Measurements from ENCODE around the gene KIAA1549. TPM values are rescaled to one million over a fixed set of nuclear protein-coding genes. Genes with fewer than 3 reads are reported as not detected.

KIAA1549 gene
- total RNA-seq, 1 experiment from 2014 or later = 14.1 TPM

DNA sequence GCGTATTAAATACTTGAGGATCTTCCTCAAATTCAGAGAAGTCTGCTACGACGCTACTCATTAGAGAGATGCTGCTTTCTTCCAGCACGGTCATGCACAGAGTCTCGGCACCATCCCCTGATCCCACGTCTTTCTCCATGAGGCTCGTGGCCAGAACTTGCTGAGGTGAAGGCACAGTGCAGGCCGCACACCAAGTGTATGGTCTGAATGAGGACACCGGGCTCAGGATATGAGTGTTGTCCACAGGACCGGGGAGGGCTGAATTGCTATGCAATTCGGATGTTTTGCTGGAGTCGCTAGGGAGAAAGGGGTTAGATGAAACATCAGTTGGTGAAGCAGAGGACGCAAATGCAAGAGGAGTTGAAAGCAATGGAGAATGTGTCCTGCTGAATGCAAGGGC lies 63.0 kb downstream of the KIAA1549 start:
- Histone ChIP-seq H3K36me3 (ENCODE audit: control insufficient read depth, insufficient read depth, low read length) (no peaks in the 10 kb centered on the region), H3K27me3 (ENCODE audit: control insufficient read depth, insufficient read depth, low read length) (no peaks in the 10 kb centered on the region), H3K4me1 (ENCODE audit: control insufficient read depth, insufficient read depth, low read length) (peaks cover 4% of the 10 kb centered on the region), H3K4me3 (ENCODE audit: low read depth in 2 of 2, low read length in 2 of 2) (no peak overlapping the region), H3K9me3 (ENCODE audit: control insufficient read depth, insufficient read depth, low read depth, low read length) (no peaks in the 10 kb centered on the region), H3K27ac (ENCODE audit: low read length) (no peak overlapping the region)
- no peak for DNase-seq (ENCODE audit: low read depth, low spot score)
- ATAC-seq = no peak
- BruUV-seq (replicated peaks) = no TSS peak
- in situ Hi-C loops (cut with HindIII; ENCODE audit: low pct_unique_long_range_greater_than_20kb, low sequenced_read_pairs) (no loop called here), intact Hi-C loops (cut with micrococcal nuclease; ENCODE audit: unreplicated experiment) (no loop called here)
- no peak for TF ChIP-seq POLR2AphosphoS5 (IDR thresholded peaks at IDR 0.05; ENCODE audit: low read depth, low read length)
- TF ChIP-seq TCF7L2 (IDR thresholded peaks at IDR 0.05; ENCODE audit: low read depth, low read length) = no peak
- no peak for TF ChIP-seq SIN3A (IDR thresholded peaks at IDR 0.05; ENCODE audit: borderline replicate concordance, insufficient read depth, low read depth, low read length)
- TF ChIP-seq, protein P1, sequence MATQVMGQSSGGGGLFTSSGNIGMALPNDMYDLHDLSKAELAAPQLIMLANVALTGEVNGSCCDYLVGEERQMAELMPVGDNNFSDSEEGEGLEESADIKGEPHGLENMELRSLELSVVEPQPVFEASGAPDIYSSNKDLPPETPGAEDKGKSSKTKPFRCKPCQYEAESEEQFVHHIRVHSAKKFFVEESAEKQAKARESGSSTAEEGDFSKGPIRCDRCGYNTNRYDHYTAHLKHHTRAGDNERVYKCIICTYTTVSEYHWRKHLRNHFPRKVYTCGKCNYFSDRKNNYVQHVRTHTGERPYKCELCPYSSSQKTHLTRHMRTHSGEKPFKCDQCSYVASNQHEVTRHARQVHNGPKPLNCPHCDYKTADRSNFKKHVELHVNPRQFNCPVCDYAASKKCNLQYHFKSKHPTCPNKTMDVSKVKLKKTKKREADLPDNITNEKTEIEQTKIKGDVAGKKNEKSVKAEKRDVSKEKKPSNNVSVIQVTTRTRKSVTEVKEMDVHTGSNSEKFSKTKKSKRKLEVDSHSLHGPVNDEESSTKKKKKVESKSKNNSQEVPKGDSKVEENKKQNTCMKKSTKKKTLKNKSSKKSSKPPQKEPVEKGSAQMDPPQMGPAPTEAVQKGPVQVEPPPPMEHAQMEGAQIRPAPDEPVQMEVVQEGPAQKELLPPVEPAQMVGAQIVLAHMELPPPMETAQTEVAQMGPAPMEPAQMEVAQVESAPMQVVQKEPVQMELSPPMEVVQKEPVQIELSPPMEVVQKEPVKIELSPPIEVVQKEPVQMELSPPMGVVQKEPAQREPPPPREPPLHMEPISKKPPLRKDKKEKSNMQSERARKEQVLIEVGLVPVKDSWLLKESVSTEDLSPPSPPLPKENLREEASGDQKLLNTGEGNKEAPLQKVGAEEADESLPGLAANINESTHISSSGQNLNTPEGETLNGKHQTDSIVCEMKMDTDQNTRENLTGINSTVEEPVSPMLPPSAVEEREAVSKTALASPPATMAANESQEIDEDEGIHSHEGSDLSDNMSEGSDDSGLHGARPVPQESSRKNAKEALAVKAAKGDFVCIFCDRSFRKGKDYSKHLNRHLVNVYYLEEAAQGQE (IDR thresholded peaks at IDR 0.05; ENCODE audit: insufficient read depth in 1 of 2, low read depth in 2 of 2, low read length in 1 of 2) = no peak
- TF ChIP-seq, protein P2, sequence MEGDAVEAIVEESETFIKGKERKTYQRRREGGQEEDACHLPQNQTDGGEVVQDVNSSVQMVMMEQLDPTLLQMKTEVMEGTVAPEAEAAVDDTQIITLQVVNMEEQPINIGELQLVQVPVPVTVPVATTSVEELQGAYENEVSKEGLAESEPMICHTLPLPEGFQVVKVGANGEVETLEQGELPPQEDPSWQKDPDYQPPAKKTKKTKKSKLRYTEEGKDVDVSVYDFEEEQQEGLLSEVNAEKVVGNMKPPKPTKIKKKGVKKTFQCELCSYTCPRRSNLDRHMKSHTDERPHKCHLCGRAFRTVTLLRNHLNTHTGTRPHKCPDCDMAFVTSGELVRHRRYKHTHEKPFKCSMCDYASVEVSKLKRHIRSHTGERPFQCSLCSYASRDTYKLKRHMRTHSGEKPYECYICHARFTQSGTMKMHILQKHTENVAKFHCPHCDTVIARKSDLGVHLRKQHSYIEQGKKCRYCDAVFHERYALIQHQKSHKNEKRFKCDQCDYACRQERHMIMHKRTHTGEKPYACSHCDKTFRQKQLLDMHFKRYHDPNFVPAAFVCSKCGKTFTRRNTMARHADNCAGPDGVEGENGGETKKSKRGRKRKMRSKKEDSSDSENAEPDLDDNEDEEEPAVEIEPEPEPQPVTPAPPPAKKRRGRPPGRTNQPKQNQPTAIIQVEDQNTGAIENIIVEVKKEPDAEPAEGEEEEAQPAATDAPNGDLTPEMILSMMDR (IDR thresholded peaks at IDR 0.05) = no peak
- CTCF ChIA-PET = no interaction called here
- POLR2A ChIA-PET = no interaction called here

DNA sequence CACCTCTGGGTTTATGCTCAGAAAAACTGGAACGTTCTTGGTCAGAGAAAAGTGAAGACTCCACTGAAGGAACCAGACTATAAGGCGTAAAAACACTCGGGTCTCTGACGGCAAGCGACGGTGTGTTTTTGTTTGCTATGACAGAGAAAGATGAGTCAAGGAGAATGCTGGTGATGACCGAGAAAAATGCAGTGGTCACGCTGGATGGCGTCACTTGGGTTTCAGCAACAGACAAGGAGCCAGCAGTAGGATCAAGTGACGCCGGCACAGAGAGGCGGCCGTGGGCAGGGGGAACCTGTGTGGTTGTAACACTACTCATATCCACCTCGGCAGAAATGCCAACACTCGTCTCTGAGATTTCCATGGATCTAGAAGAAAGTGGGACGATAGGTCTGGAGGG lies 63.4 kb downstream of the KIAA1549 start:
- TF ChIP-seq, protein P1 (IDR thresholded peaks at IDR 0.05; ENCODE audit: insufficient read depth in 1 of 2, low read depth in 2 of 2, low read length in 1 of 2) = no peak
- no peak for TF ChIP-seq TCF7L2 (IDR thresholded peaks at IDR 0.05; ENCODE audit: low read depth, low read length)
- TF ChIP-seq SIN3A (IDR thresholded peaks at IDR 0.05; ENCODE audit: borderline replicate concordance, insufficient read depth, low read depth, low read length) = no peak
- TF ChIP-seq POLR2AphosphoS5 (IDR thresholded peaks at IDR 0.05; ENCODE audit: low read depth, low read length) = no peak
- TF ChIP-seq, protein P2 (IDR thresholded peaks at IDR 0.05) = no peak
- no peak overlapping the region for H3K27ac ChIP-seq (ENCODE audit: low read length)
- no peak overlapping the region for H3K4me3 ChIP-seq (ENCODE audit: low read depth in 2 of 2, low read length in 2 of 2)
- BruUV-seq (replicated peaks) = no TSS peak
- DNase-seq (ENCODE audit: low read depth, low spot score) (no peak), ATAC-seq (no peak)
- ChIA-PET CTCF (no interaction called here), POLR2A (no interaction called here)
- in situ Hi-C loops (cut with HindIII; ENCODE audit: low pct_unique_long_range_greater_than_20kb, low sequenced_read_pairs) = no loop called here
- H3K27me3 ChIP-seq (ENCODE audit: control insufficient read depth, insufficient read depth, low read length) = no peaks in the 10 kb centered on the region
- H3K4me1 ChIP-seq (ENCODE audit: control insufficient read depth, insufficient read depth, low read length) = peaks cover 4% of the 10 kb centered on the region
- intact Hi-C loops (cut with micrococcal nuclease; ENCODE audit: unreplicated experiment) = no loop called here
- no peaks in the 10 kb centered on the region for H3K9me3 ChIP-seq (ENCODE audit: control insufficient read depth, insufficient read depth, low read depth, low read length)
- H3K36me3 ChIP-seq (ENCODE audit: control insufficient read depth, insufficient read depth, low read length) = no peaks in the 10 kb centered on the region
